Measurements from ENCODE around the gene SLC38A3. TPM values are rescaled to one million over a fixed set of nuclear protein-coding genes. Genes with fewer than 3 reads are reported as not detected.

Gene SLC38A3
- total RNA-seq, 4 donors from 2014 or later: not detected

- TF ChIP-seq CTCF (IDR thresholded peaks at IDR 0.05; ENCODE audit: low read depth): no peak
Observed at GRCh38 chr3:50208677-50209344, 3.7 kb downstream of the SLC38A3 start.

GRCh38 chr3:50210176-50210509 is 5.1 kb downstream of the SLC38A3 start:
- TF ChIP-seq CTCF (IDR thresholded peaks at IDR 0.05; ENCODE audit: low read depth): no peak

- no peak for TF ChIP-seq CTCF (IDR thresholded peaks at IDR 0.05; ENCODE audit: low read depth)
Observed at GRCh38 chr3:50210510-50211367, 5.7 kb downstream of the SLC38A3 start.

GRCh38 chr3:50211930-50212329 is 6.9 kb downstream of the SLC38A3 start:
- TF ChIP-seq CTCF (IDR thresholded peaks at IDR 0.05; ENCODE audit: low read depth): no peak

- no peak for TF ChIP-seq CTCF (IDR thresholded peaks at IDR 0.05; ENCODE audit: low read depth)
Observed at GRCh38 chr3:50212502-50212901, 7.4 kb downstream of the SLC38A3 start.

- no peak for TF ChIP-seq CTCF (IDR thresholded peaks at IDR 0.05; ENCODE audit: low read depth)
Observed at GRCh38 chr3:50212971-50213370, 7.9 kb downstream of the SLC38A3 start.

- no peak for TF ChIP-seq CTCF (IDR thresholded peaks at IDR 0.05; ENCODE audit: low read depth)
Observed at GRCh38 chr3:50213373-50213772, 8.3 kb downstream of the SLC38A3 start.

Measured in subcutaneous adipose tissue (tissue), 4 donors.